Activated T-helper 2 cell treated with anti-CD3 and anti-CD28 coated beads, Interferon-gamma antibody, Interleukin-2, Interleukin-4, amounts not matched to agents 10 μg/mL and 5 μg/mL and 100 μg/mL, durations not matched to agents 14 hours and 24 hours and 36 hours (primary cell): ENCODE data around the gene PADI3. TPM values are rescaled to one million over a fixed set of nuclear protein-coding genes. Genes with fewer than 3 reads are reported as not detected.

Experiments used
- DNase-seq: peaks from one replicate; pipeline ENCODE4 v3.0.0; 2021; ENCODE audit warnings: low spot score
- H3K27ac Mint-ChIP-seq: one replicate; pipeline ENCODE4 v1.8.0; 2021; ENCODE audit warnings: mixed read lengths
- H3K27me3 Mint-ChIP-seq: one replicate; pipeline ENCODE4 v1.8.0; 2021; ENCODE audit warnings: low read depth, mixed read lengths
- H3K36me3 Mint-ChIP-seq: one replicate; pipeline ENCODE4 v1.8.0; 2021; ENCODE audit warnings: low read depth, mixed read lengths
- H3K4me1 Mint-ChIP-seq: one replicate; pipeline ENCODE4 v1.8.0; 2021; ENCODE audit warnings: low read depth, mixed read lengths
- H3K4me3 Mint-ChIP-seq: one replicate; pipeline ENCODE4 v1.8.0; 2021; ENCODE audit warnings: low read depth, mild to moderate bottlenecking, moderate library complexity, mixed read lengths
- H3K9me3 Mint-ChIP-seq: one replicate; pipeline ENCODE4 v1.8.0; 2021; ENCODE audit warnings: mixed read lengths
- intact Hi-C: fragments of 100-400 bp; cut with micrococcal nuclease; formaldehyde crosslinking; loops from one replicate; pipeline ENCODE4 v1.15.1; 2023
- total RNA-seq: library from RNA; stranded (reverse); gene quantifications from 2 replicates; pipeline ENCODE4 v1.2.3, GENCODE V29; 2022

Gene PADI3
- total RNA-seq, 1 donor from 2014 or later = not detected

DNA sequence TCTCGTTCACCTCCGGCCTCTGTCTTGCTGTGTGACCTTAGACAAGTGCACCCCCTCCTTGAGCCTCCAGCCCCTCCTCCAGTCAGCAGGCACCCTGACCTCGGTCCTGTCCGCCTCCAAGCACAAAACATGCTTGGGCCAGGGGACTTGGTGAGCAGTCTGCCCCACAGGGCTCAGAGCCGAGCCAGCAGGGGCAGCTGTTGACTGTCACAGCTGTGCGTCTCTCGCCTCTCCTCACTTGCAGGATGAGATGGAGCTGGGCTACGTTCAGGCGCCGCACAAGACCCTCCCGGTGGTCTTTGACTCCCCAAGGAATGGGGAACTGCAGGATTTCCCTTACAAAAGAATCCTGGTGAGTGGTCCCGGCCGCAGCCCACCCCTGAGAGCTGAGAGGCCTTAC, 24.2 kb downstream of the PADI3 start:
- Mint-ChIP-seq H3K27ac (no peak overlapping the region), H3K27me3 (no peaks in the 10 kb centered on the region), H3K36me3 (no peaks in the 10 kb centered on the region), H3K9me3 (no peaks in the 10 kb centered on the region), H3K4me3 (no peak overlapping the region), H3K4me1 (no peaks in the 10 kb centered on the region)
- intact Hi-C loops = no loop called here
- no peak for DNase-seq

DNA sequence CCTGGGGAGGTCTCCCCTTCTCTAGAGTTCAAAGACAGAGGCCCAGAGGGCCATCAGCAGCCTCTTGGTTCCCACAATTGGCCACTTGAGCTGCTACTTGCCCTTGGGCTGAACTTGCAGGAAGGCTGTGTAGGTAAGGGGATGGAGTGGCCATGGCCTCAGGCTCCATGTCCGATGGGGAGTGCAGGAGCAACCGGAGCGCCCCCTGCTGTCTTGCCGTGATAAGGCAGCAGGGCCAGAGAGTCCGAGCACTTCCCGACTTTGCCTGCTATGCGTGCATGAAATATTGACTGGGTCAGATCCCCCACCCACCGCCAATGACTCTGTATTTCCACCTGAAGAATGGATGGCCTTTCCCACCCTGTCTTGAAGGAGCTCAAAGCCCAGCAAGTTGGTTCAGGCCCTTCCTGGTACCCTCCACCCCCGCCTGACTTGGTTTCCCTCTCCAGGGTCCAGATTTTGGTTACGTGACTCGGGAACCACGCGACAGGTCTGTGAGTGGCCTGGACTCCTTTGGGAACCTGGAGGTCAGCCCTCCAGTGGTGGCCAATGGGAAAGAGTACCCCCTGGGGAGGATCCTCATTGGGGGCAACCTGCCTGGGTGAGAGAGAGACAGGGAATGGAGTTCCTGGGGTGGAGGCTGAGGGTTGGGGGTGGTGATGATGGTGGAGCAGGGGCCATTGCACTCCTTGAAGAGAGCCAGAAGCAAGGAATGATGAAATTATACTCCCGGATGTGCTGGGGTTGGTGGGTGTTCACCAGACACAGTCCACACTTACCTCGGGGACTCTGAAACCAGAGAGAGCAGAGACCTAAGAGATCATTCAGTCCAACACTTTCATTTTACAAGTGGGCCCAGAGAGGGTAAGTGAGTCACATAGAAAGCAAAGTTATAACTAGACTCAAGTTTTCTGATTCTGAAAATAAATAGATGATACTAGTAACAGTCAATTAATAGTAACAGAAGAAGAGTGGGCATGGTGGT, 25.6 kb downstream of the PADI3 start:
- peak; percentile 19 for DNase-seq
- Mint-ChIP-seq H3K4me3 (no peak overlapping the region), H3K27me3 (no peaks in the 10 kb centered on the region), H3K9me3 (no peaks in the 10 kb centered on the region), H3K27ac (no peak overlapping the region), H3K4me1 (no peaks in the 10 kb centered on the region), H3K36me3 (no peaks in the 10 kb centered on the region)
- intact Hi-C loops = no loop called here

GRCh38 chr1:17276568-17276967, 27.7 kb downstream of the PADI3 start:
- no peaks in the 10 kb centered on the region for H3K9me3 Mint-ChIP-seq
- no peaks in the 10 kb centered on the region for H3K36me3 Mint-ChIP-seq
- no peaks in the 10 kb centered on the region for H3K4me1 Mint-ChIP-seq
- no peak overlapping the region for H3K27ac Mint-ChIP-seq
- intact Hi-C loops = no loop called here
- H3K4me3 Mint-ChIP-seq = no peak overlapping the region
- H3K27me3 Mint-ChIP-seq = no peaks in the 10 kb centered on the region
- no peak for DNase-seq

GRCh38 chr1:17277511-17278159, 28.7 kb downstream of the PADI3 start:
- H3K9me3 Mint-ChIP-seq = no peaks in the 10 kb centered on the region
- H3K4me1 Mint-ChIP-seq = no peaks in the 10 kb centered on the region
- intact Hi-C loops = no loop called here
- H3K36me3 Mint-ChIP-seq = no peaks in the 10 kb centered on the region
- DNase-seq = no peak
- H3K4me3 Mint-ChIP-seq = no peak overlapping the region
- no peak overlapping the region for H3K27ac Mint-ChIP-seq
- H3K27me3 Mint-ChIP-seq = peaks cover 6% of the 10 kb centered on the region

DNA sequence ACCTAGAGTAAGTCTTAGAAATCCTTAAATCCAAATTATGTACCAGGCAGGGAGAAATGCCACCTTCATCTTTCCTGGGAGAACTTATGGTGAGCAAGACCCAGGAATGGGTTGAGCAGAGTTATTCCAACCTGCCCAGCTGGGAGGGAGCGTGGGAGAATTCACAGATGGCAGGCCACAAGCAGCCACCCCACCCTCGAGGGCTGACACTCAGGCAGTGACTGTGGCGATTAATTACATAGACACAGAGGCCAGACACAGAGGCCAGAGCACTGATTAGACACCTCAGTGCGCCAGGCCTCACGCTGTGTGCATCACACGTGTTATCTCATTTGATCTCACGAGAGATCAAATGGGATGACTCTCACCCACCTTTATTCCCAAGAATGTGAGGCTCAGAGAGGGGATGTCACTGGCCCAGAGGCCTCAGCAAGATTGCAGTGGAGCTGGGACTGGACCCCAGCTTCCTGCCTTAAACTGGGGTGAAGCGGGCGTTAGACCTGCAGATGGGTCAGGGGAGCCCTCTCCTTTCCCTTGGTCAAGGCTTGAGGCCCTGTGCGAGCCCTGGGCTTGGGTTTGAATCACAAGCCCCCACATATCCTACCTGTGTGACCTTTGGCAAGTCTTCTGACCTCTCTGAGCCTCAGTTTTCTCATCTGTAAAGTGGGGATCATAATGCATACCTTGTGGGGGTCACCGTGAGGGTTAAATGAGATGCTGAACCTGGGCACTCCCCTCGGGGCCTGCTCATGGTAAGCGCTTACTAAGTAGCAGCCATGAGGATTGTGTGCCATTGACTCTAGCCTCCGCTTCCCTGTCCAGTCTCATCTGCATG, 30.3 kb downstream of the PADI3 start:
- H3K4me1 Mint-ChIP-seq = no peaks in the 10 kb centered on the region
- peaks cover 6% of the 10 kb centered on the region for H3K27me3 Mint-ChIP-seq
- H3K36me3 Mint-ChIP-seq = no peaks in the 10 kb centered on the region
- DNase-seq = no peak
- no peak overlapping the region for H3K4me3 Mint-ChIP-seq
- H3K27ac Mint-ChIP-seq = no peak overlapping the region
- intact Hi-C loops = no loop called here
- no peaks in the 10 kb centered on the region for H3K9me3 Mint-ChIP-seq

- no peaks in the 10 kb centered on the region for H3K4me1 Mint-ChIP-seq
- no peaks in the 10 kb centered on the region for H3K36me3 Mint-ChIP-seq
- H3K27me3 Mint-ChIP-seq = peaks cover 6% of the 10 kb centered on the region
- no peaks in the 10 kb centered on the region for H3K9me3 Mint-ChIP-seq
- intact Hi-C loops = no loop called here
- H3K27ac Mint-ChIP-seq = no peak overlapping the region
- DNase-seq = no peak
- H3K4me3 Mint-ChIP-seq = no peak overlapping the region
Measured at GRCh38 chr1:17280436-17280835, 31.5 kb downstream of the PADI3 start.

- intact Hi-C loops = no loop called here
- Mint-ChIP-seq H3K27me3 (peaks cover 6% of the 10 kb centered on the region), H3K36me3 (no peaks in the 10 kb centered on the region), H3K9me3 (no peaks in the 10 kb centered on the region), H3K27ac (no peak overlapping the region), H3K4me3 (no peak overlapping the region), H3K4me1 (no peaks in the 10 kb centered on the region)
- no peak for DNase-seq
Measured at GRCh38 chr1:17280894-17281293, 32.0 kb downstream of the PADI3 start.

DNA sequence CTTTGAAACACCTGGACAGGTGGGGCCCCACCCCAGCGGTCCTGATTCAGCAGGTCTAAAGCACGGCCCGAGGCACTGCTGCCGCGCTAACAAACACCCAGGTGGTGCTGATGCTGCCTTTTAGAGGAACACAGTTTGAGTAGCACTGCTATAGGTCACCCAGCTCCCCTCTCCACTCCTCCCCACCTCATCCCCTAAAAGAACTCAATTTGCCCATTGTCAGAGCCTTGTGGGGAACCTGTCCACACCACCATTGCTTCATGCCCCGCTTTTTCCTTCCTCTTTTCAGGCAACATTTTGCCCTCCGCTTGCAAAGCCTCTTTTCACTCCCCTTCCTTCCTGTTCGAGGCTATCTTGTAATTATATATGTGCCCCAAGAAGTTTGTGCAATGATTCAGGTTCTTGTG, 32.9 kb downstream of the PADI3 start:
- Mint-ChIP-seq H3K4me1 (no peaks in the 10 kb centered on the region), H3K27ac (no peak overlapping the region)

DNA sequence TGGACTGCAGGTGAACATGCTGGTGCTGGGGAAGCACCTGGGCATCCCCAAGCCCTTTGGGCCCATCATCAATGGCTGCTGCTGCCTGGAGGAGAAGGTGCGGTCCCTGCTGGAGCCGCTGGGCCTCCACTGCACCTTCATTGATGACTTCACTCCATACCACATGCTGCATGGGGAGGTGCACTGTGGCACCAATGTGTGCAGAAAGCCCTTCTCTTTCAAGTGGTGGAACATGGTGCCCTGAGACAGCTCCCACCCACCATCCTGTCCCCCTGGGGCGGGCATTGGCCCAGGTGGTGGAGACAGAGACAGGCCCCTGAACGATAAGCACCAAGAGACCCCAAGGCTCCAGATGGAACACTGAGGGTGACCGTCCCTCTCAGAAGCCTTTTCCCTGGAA, 33.9 kb downstream of the PADI3 start:
- H3K27me3 Mint-ChIP-seq = peaks cover 6% of the 10 kb centered on the region
- H3K4me1 Mint-ChIP-seq = no peaks in the 10 kb centered on the region
- no peaks in the 10 kb centered on the region for H3K9me3 Mint-ChIP-seq
- DNase-seq = no peak
- no peaks in the 10 kb centered on the region for H3K36me3 Mint-ChIP-seq
- H3K4me3 Mint-ChIP-seq = no peak overlapping the region
- intact Hi-C loops = no loop called here
- no peak overlapping the region for H3K27ac Mint-ChIP-seq

More for the DNA sequence above, 32.9 kb downstream of the PADI3 start:
- intact Hi-C loops = no loop called here
- Mint-ChIP-seq H3K9me3 (no peaks in the 10 kb centered on the region), H3K27me3 (peaks cover 6% of the 10 kb centered on the region), H3K36me3 (no peaks in the 10 kb centered on the region), H3K4me3 (no peak overlapping the region)
- no peak for DNase-seq

DNA sequence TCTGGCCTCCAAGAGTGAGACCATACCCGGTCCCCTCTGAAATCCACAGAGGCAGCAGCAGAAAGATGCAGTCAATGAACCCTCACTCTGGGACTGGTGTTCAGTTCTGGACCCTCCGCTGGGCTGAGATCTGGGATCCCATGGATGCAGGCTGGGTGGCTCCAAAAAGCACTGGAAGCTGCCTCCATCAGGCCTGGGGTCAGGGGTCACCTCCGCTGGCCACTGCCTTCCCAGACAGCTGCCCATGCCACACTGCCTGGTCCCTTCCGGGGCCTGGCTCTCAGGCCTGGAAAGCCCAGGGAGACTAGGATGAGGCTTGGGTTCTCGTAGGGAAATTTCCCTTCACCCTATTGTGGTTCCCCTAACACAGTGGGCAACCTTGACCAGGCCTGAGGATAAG, 37.7 kb downstream of the PADI3 start:
- no peak for DNase-seq
- Mint-ChIP-seq H3K4me3 (no peak overlapping the region), H3K27me3 (peaks cover 8% of the 10 kb centered on the region), H3K9me3 (no peaks in the 10 kb centered on the region), H3K4me1 (no peaks in the 10 kb centered on the region), H3K27ac (no peak overlapping the region), H3K36me3 (no peaks in the 10 kb centered on the region)
- intact Hi-C loops = no loop called here

DNA sequence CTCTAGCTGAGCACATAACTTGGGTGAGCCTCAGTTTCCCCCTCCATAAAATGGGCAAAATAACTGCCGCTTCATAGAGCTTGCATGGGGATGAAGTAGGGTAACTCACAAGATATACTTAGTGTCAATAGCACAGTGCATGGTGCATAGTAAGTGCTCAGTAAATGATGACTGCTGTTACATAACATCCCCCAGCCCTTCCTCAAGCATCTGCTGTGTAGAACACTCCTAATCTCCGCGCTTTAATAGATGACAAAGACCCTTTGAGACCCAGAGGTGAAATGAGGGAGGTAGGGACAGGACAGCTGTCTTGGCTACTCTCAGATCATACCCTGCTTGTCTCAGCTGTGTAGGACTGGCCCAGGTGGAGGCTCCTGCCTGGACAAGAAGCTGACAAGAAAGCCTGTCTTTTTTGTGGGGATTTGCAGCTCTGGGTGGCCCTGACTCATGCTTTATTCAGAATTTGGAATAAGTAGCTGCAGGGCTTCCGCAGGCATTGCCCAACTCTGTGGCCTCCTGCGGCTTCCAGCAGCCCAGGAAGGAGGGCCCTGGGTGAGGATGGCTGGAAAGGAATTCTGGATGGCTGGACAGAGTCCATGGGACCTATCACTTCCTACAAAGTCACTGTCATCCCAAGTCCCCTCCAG, 38.4 kb downstream of the PADI3 start:
- Mint-ChIP-seq H3K27ac (no peak overlapping the region), H3K4me1 (no peaks in the 10 kb centered on the region), H3K36me3 (no peaks in the 10 kb centered on the region), H3K9me3 (no peaks in the 10 kb centered on the region), H3K27me3 (peaks cover 2% of the 10 kb centered on the region), H3K4me3 (no peak overlapping the region)
- DNase-seq = no peak
- intact Hi-C loops = no loop called here

GRCh38 chr1:17289721-17290120, 40.8 kb downstream of the PADI3 start:
- peaks cover 4% of the 10 kb centered on the region for H3K27me3 Mint-ChIP-seq
- no peak overlapping the region for H3K4me3 Mint-ChIP-seq
- no peak for DNase-seq
- no peaks in the 10 kb centered on the region for H3K36me3 Mint-ChIP-seq
- no peaks in the 10 kb centered on the region for H3K4me1 Mint-ChIP-seq
- H3K9me3 Mint-ChIP-seq = no peaks in the 10 kb centered on the region
- H3K27ac Mint-ChIP-seq = no peak overlapping the region
- intact Hi-C loops = no loop called here
